Lower leg skin (tissue), 4 donors: ENCODE measurements around the gene CENPX. TPM values are rescaled to one million over a fixed set of nuclear protein-coding genes. Genes with fewer than 3 reads are reported as not detected.

Source experiments
- DNase-seq, 2 donors: peaks; one replicate each; pipeline ENCODE4 v3.0.0-alpha.2; 2019; ENCODE audit warnings: low spot score in 2 of 2
- H3K4me3 ChIP-seq: fragments of 200-600 bp; sonication (generic); 2 replicates; pipeline ENCODE4 v1.5.1; 2017; ENCODE audit warnings: mild to moderate bottlenecking, low read depth; ENCODE audit not compliant: poor library complexity, severe bottlenecking
- POLR2A ChIP-seq, 2 donors: fragments of 450-650 bp; IDR thresholded peaks; one replicate each; pipeline ENCODE4 v1.6.1; 2016 to 2017; ENCODE audit warnings: antibody characterized with exemption in 2 of 2, mild to moderate bottlenecking in 1 of 2, moderate library complexity in 1 of 2
- WGBS, 2 donors: methylation state at CpG; one replicate each; pipeline ENCODE4 v1.1.5; 2018; 5-methylcytosine and 5-hydroxymethylcytosine counted together
- intact Hi-C: fragments of 100-400 bp; cut with DNase I; formaldehyde crosslinking; loops from one replicate; pipeline ENCODE4 v1.15.0; 2023; ENCODE audit warnings: low total_unique reads
- total RNA-seq, 4 donors: library from RNA; depleted of rRNA; stranded (reverse); fragments of >200 nt; gene quantifications; one replicate each; pipeline ENCODE4 v1.1.0, GENCODE V29; 2016
- TF ChIP-seq, protein P1 (sequence below), 3 donors: fragments of 450-650 bp; IDR thresholded peaks; one replicate each; pipeline ENCODE4 v1.5.1; 2016; ENCODE audit warnings: antibody characterized with exemption in 3 of 3, mild to moderate bottlenecking in 3 of 3, moderate library complexity in 2 of 3

The CENPX gene
- total RNA-seq, 4 donors from 2014 or later, result 64.8 to 79.7 (median 71.2) TPM

DNA sequence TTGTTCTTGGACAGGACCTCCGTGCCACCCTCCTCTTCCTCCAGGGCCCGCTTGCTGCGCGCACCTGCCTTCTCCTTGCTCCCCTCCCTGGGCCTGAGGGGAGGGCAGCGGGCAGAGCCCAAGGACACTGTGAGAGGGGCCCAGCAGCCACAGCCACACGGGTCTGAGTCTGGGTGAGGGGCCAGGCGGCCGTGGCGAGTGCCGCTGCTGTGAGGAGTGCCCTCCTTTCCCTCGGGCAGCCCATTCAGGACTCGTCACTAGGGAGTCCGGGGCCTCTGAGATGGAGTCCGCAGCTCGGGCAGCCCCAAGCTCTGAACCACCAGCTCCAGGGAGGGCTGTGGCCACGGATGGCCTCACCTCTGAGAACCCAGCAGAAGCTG is 37.3 kb upstream of the CENPX start:
- WGBS, 2 donors, result 81 to 82% methylated on average over 16 of the region's 16 CpGs
- no peak overlapping the region for H3K4me3 ChIP-seq
- intact Hi-C loops, result no loop called here
- DNase-seq, result no peak
- TF ChIP-seq, protein P1, sequence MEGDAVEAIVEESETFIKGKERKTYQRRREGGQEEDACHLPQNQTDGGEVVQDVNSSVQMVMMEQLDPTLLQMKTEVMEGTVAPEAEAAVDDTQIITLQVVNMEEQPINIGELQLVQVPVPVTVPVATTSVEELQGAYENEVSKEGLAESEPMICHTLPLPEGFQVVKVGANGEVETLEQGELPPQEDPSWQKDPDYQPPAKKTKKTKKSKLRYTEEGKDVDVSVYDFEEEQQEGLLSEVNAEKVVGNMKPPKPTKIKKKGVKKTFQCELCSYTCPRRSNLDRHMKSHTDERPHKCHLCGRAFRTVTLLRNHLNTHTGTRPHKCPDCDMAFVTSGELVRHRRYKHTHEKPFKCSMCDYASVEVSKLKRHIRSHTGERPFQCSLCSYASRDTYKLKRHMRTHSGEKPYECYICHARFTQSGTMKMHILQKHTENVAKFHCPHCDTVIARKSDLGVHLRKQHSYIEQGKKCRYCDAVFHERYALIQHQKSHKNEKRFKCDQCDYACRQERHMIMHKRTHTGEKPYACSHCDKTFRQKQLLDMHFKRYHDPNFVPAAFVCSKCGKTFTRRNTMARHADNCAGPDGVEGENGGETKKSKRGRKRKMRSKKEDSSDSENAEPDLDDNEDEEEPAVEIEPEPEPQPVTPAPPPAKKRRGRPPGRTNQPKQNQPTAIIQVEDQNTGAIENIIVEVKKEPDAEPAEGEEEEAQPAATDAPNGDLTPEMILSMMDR (IDR thresholded peaks at IDR 0.05), result no peak
- TF ChIP-seq POLR2A (IDR thresholded peaks at IDR 0.05), result no peak

DNA sequence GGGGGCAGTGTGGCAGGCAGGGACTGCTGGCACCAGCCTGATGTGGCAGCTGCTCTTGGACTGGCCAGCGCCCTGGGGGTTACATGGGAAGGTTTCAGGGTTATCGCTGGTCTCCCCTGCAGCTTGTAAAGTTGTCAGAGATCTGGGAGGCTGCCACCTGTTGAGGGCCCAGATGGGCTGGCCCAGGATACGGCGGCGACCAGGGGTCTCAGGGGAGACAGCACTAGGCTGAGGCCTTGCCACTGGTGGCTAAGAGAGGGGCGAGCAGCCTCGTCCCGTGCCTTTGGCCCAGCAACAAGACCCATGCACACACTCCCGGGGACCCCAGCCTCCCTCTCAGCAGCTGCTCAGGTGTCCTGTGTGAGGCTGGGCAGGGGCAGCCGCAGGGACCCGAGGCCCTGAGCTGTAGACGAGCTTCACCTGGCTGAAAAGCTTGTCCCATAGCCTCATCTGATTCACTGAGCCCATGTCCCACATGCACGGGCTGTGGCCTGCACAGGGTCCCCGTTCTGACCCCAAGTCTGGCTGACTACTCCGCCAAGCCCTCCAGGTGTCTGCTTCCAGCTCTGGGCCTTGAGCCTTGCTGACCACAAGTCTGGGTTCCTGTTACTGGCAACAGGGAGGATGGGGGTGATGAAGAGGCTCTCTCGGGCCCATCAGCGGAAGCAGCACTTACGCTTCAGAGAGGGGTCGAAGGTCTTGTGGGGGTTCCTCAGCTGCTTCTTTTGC is 36.8 kb upstream of the CENPX start:
- no peak overlapping the region for H3K4me3 ChIP-seq
- DNase-seq, result no peak
- intact Hi-C loops, result no loop called here
- TF ChIP-seq POLR2A (IDR thresholded peaks at IDR 0.05), result no peak
- TF ChIP-seq, protein P1 (IDR thresholded peaks at IDR 0.05), result no peak
- 72 to 79% methylated on average over 13 to 17 of the region's 19 CpGs for WGBS, 2 donors

DNA sequence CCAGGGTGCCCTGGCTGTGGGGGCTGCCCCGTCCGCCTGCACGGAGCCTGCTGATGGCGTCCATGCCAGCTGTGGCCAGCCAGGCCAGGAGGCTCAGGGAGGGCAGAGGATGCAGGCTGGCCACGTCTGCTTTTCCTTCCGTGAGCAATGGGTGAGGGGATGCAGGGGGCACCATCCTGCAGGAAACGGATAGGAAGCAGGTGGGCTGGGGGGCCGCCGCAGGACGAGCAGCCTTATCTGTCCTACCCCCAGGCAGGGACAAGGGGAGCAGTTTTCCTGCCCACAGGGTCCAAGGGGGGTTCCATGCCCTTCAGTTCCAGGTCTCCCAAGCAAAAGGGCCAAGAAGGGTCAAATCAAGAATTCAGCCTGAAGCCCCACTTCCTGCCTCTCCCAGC is 36.2 kb upstream of the CENPX start:
- WGBS, 2 donors, result 81 to 86% methylated on average over 10 of the region's 10 CpGs
- H3K4me3 ChIP-seq, result no peak overlapping the region
- no peak for DNase-seq
- intact Hi-C loops, result no loop called here
- no peak for TF ChIP-seq POLR2A (IDR thresholded peaks at IDR 0.05)

DNA sequence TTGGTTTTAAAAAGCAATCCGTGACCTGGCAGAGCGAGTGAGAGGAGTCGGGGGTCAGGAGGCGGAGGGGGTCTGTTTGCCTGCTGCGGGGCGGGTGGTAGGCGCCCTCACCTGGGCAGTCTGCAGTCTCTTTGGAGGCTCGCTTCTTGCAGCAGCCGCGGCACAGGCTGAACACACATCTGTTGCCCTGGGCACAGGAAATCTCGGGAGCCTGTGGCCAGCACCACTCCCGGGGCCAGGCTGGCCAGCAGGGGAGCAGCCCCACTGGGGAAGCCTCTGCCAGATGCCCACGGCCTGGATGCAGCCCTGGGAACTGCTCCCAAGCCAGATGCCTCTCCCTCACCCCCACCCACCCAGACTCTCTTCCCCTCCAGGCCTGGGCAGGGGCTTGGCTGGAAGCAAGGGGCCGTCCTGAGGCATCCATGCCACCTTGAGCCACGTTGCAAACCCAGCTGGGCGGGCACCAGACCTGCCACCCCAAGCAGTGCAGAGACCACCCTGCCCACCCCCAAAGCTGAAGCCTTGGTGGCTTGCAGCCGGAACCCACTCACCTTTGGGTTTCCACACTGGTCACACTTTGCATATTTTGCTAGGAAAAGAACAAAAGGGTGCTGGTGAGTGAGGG is 35.7 kb upstream of the CENPX start:
- no peak overlapping the region for H3K4me3 ChIP-seq
- no peak for DNase-seq
- TF ChIP-seq, protein P1 (IDR thresholded peaks at IDR 0.05), result no peak
- TF ChIP-seq POLR2A (IDR thresholded peaks at IDR 0.05), result no peak
- WGBS, 2 donors, result 74 to 78% methylated on average over 14 to 17 of the region's 17 CpGs
- intact Hi-C loops, result no loop called here

DNA sequence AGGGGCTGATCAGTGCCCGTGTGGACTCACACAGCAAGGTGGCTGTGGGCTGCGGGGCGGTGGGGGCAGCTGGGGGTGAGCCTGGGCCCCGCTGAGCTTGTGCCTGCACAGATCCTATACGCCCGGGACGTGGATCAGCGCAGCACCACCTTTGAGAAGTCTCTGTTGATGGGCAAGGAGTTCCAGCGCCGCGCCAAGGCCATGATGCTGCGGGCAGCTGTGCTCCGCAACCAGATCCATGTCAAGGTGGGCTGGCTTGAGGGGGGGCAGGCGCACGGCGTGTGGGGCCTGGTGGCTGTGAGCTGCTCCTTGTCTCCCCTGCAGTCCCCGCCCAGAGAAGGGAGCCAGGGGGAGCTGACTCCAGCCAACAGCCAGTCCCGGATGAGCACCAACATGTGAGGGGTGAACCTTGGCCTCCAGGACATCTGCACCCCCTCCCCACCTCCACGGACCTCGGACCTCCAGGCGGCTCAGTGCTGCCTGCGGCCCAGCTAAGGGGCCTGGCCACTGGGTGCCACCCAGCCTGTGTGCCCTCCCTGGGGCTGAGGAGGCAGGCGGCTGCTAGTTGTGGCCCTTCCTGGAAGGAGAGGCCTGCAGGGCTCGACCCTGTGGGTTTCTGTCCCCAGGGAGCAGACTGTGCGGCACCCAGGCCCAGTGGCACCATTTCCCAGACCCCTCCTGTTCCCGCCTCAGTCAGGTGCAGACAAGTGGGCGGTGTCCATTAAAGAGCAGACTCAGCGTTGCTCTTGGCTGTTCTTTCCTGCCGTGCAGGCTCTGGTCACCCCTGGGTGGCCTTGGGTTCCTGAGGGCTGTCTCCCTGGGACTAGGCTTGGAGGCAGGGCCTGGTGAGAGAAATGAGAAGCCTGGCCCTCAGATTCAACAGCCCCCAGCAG is 34.3 kb upstream of the CENPX start:
- intact Hi-C loops, result no loop called here
- WGBS, 2 donors, result 81 to 84% methylated on average over 10 to 24 of the region's 29 CpGs
- no peak overlapping the region for H3K4me3 ChIP-seq
- TF ChIP-seq POLR2A (IDR thresholded peaks at IDR 0.05), result no peak
- TF ChIP-seq, protein P1 (IDR thresholded peaks at IDR 0.05), result no peak
- DNase-seq, result no peak
